OCI-LY1 (cell line): ENCODE results near the gene RCN1.

ENCODE experiments used
- CTCF ChIP-seq: fragments of 200-600 bp; sonication (generic), shearing (Covaris generic); IDR thresholded peaks from 2 replicates; pipeline ENCODE4 v1.5.1; 2017; ENCODE audit warnings: mild to moderate bottlenecking, antibody characterized with exemption, low read length, moderate library complexity, mixed read lengths
- EZH2 ChIP-seq: fragments of 200-600 bp; sonication (generic), shearing (Covaris generic); IDR thresholded peaks from 2 replicates; pipeline ENCODE4 v1.8.0; 2017; ENCODE audit warnings: borderline replicate concordance, mixed run types, mild to moderate bottlenecking, antibody characterized with exemption, low read length, moderate library complexity, mixed read lengths

- no peak for TF ChIP-seq CTCF
- no peak for TF ChIP-seq EZH2
Measured at GRCh38 chr11:32141745-32142546, 51.1 kb downstream of the RCN1 start.
